PC-9 (cell line): ENCODE data around the gene MIOS. TPM values are rescaled to one million over a fixed set of nuclear protein-coding genes. Genes with fewer than 3 reads are reported as not detected.
"Not testable (repeated sequence)": the region's sequence is repeated elsewhere in the genome, so short reads cannot be mapped to it uniquely, and the experiment has no call there.

ENCODE experiments used
- BruUV-seq: library from RNA; stranded (reverse); fragments of 400-500 nt; replicated peaks from 2 replicates; lab custom pipeline; 2021; lab: Mats Ljungman, UMichigan
- CTCF ChIA-PET: fragments of 300-600 bp; sonication (Branson Sonifier 250); formaldehyde crosslinking; loops from one replicate; lab custom pipeline; 2022; ENCODE audit warnings: antibody characterized with exemption; lab: Charles Lee
- POLR2A ChIA-PET: fragments of 300-600 bp; sonication (Branson Sonifier 250); formaldehyde crosslinking; loops from one replicate; lab custom pipeline; 2022; ENCODE audit warnings: antibody characterized with exemption; ENCODE audit not compliant: unreplicated experiment; lab: Charles Lee
- DNase-seq, 2 experiments: peaks; one replicate each; pipeline versions ENCODE4 v3.0.0 to v3.0.0-alpha.2; 2015 to 2022; ENCODE audit warnings: mixed read lengths in 1 of 2
- H2AFZ ChIP-seq: fragments of 200-600 bp; sonication (generic); 2 replicates; pipeline ENCODE4 v1.8.1; 2017; ENCODE audit warnings: antibody characterized with exemption
- H3F3A ChIP-seq: fragments of 200-600 bp; sonication (generic); 2 replicates; pipeline ENCODE4 v1.8.1; 2017; ENCODE audit warnings: antibody characterized with exemption, mild to moderate bottlenecking, low read depth; ENCODE audit not compliant: insufficient read depth
- H3K27ac ChIP-seq: fragments of 200-600 bp; sonication (generic); 2 replicates; pipeline ENCODE4 v1.6.1; 2016; ENCODE audit warnings: mixed run types
- H3K27me3 ChIP-seq: fragments of 200-600 bp; sonication (generic); 2 replicates; pipeline ENCODE4 v1.6.1; 2016; ENCODE audit warnings: low read depth, mixed run types; ENCODE audit not compliant: insufficient read depth
- H3K36me3 ChIP-seq: fragments of 200-600 bp; sonication (generic); 2 replicates; pipeline ENCODE4 v1.6.1; 2016; ENCODE audit warnings: low read depth, mixed run types
- H3K4me1 ChIP-seq: fragments of 200-600 bp; sonication (generic); replicated peaks from 2 replicates; pipeline ENCODE4 v1.6.1; 2016; ENCODE audit warnings: mixed run types; ENCODE audit not compliant: insufficient read depth
- H3K4me2 ChIP-seq: fragments of 200-600 bp; sonication (generic); 2 replicates; pipeline ENCODE4 v1.6.1; 2017; ENCODE audit warnings: mixed run types
- H3K4me3 ChIP-seq: fragments of 200-600 bp; sonication (generic); 2 replicates; pipeline ENCODE4 v1.6.1; 2016; ENCODE audit warnings: mixed run types
- H3K79me2 ChIP-seq: fragments of 200-600 bp; sonication (generic); 2 replicates; pipeline ENCODE4 v1.6.1; 2017; ENCODE audit warnings: low read depth, mixed run types
- H3K9me2 ChIP-seq: fragments of 200-600 bp; sonication (generic); 2 replicates; pipeline ENCODE4 v1.8.1; 2017; ENCODE audit warnings: mild to moderate bottlenecking; ENCODE audit not compliant: insufficient read depth
- H3K9me3 ChIP-seq: fragments of 200-600 bp; sonication (generic); 2 replicates; pipeline ENCODE4 v1.8.1; 2016; ENCODE audit warnings: low read depth; ENCODE audit not compliant: insufficient read depth
- H4K20me1 ChIP-seq: fragments of 200-600 bp; sonication (generic); 2 replicates; pipeline ENCODE4 v1.8.1; 2017; ENCODE audit not compliant: insufficient read depth
- EZH2 ChIP-seq: fragments of 200-600 bp; sonication (generic); IDR thresholded peaks from 2 replicates; pipeline ENCODE4 v1.8.0; 2017; ENCODE audit warnings: antibody characterized with exemption, low read depth
- intact Hi-C: fragments of 100-400 bp; cut with micrococcal nuclease; formaldehyde crosslinking; loops from one replicate; pipeline ENCODE4 v1.10.0; 2022; ENCODE audit not compliant: unreplicated experiment
- total RNA-seq: library from RNA; stranded (reverse); gene quantifications from 2 replicates; pipeline ENCODE4 v1.2.3, GENCODE V29; 2021
- TF ChIP-seq, protein P1 (sequence below): fragments of 200-600 bp; sonication (generic); conservative IDR thresholded peaks from 2 replicates; pipeline ENCODE4 v1.6.1; 2017; ENCODE audit warnings: mixed run types, antibody characterized with exemption, mild to moderate bottlenecking, moderate library complexity

MIOS gene
- total RNA-seq, 1 experiment from 2014 or later = 42.0 TPM

DNA sequence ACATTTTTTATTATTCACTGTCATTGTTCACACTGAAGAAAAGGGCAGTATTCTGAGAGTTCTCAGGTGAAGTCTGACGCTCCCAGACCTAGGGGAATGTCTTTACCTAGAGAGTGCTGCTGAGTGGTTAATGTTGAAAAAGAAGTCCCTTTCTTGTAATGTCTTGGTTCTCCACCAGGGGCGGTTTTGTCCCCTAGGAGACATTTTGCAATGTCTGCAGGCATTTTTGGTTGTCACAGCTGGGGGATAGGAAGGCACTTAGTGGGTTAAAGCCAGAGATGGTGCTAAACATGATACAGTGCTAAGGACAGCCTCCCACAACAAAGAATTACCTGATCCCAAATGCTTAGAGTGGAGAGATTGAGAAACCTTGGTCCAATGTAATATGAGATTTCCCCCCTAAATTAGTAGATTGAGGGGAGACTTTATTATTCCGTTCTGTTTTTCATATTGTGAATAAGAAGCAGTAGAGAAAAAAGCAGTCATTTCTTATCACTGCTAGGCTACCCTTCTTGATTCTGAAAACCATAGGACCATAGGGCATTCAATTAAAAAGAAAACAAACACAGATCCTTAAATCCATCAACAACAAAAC is 87.0 kb downstream of the MIOS start:
- Histone ChIP-seq H3K27me3 (no peaks in the 10 kb centered on the region), H3K9me2 (no peaks in the 10 kb centered on the region), H3K4me1 (no peaks in the 10 kb centered on the region), H3K36me3 (no peaks in the 10 kb centered on the region), H3K9me3 (no peaks in the 10 kb centered on the region), H2AFZ (no peak overlapping the region), H3K4me2 (no peak overlapping the region), H3K27ac (no peak overlapping the region), H4K20me1 (0 out of 2 replicates have a peak, but pooled peaks cover 3% of the 10 kb centered on the region), H3F3A (no peaks in the 10 kb centered on the region; the same call in 1 of the 2 replicates), H3K4me3 (no peak overlapping the region), H3K79me2 (peaks cover 46% of the 10 kb centered on the region)
- TF ChIP-seq EZH2 = no peak
- TF ChIP-seq, protein P1, sequence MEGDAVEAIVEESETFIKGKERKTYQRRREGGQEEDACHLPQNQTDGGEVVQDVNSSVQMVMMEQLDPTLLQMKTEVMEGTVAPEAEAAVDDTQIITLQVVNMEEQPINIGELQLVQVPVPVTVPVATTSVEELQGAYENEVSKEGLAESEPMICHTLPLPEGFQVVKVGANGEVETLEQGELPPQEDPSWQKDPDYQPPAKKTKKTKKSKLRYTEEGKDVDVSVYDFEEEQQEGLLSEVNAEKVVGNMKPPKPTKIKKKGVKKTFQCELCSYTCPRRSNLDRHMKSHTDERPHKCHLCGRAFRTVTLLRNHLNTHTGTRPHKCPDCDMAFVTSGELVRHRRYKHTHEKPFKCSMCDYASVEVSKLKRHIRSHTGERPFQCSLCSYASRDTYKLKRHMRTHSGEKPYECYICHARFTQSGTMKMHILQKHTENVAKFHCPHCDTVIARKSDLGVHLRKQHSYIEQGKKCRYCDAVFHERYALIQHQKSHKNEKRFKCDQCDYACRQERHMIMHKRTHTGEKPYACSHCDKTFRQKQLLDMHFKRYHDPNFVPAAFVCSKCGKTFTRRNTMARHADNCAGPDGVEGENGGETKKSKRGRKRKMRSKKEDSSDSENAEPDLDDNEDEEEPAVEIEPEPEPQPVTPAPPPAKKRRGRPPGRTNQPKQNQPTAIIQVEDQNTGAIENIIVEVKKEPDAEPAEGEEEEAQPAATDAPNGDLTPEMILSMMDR = peak; percentile 71
- CTCF ChIA-PET = no interaction called here
- no peak for DNase-seq
- intact Hi-C loops = no loop called here
- no TSS peak for BruUV-seq
- POLR2A ChIA-PET = no interaction called here

DNA sequence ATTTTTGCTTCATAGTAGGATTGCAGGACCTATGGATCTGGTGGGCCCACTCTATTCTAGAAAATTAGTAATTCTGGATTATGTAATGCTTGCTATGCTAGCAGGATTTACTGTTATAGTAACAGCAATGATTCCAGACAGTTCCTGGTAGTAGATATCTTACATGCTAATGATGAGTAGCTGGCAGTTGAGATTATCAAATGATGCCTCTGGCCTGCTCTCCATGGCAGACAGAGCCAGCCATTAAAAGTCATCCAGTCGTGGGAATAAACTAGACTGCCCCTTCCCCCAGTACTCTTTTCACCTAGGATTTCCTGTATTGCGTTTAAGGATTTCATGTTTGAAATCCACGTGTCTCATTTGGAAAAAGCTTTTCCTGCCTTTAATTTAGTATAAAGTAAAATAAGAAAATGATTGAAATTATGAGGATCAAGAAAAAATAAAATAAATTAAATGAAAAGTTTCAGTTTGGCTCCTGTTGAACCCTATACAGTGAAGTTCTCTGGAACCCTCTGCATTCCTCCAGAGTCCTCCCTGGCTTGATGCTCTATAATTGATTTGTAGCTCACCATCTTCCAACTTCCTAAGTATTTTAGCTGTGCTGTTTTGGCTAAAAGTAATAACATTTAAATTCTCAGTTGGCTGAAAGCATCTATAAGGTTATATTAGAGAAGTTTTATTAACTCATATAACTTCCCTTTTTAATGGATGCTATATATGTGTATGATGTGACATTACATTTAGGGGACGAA is 88.5 kb downstream of the MIOS start:
- Histone ChIP-seq H4K20me1 (0 out of 2 replicates have a peak, but pooled peaks cover 3% of the 10 kb centered on the region), H3K9me2 (no peaks in the 10 kb centered on the region), H3K36me3 (no peaks in the 10 kb centered on the region), H3K4me3 (no peak overlapping the region), H3K4me1 (no peaks in the 10 kb centered on the region), H3K27ac (no peak overlapping the region), H3K9me3 (no peaks in the 10 kb centered on the region), H3F3A (no peaks in the 10 kb centered on the region; the same call in 1 of the 2 replicates), H3K27me3 (no peaks in the 10 kb centered on the region), H3K79me2 (peaks cover 43% of the 10 kb centered on the region), H3K4me2 (no peak overlapping the region), H2AFZ (no peak overlapping the region)
- no peak for DNase-seq
- ChIA-PET CTCF (no interaction called here), POLR2A (no interaction called here)
- intact Hi-C loops = no loop called here
- no TSS peak for BruUV-seq
- no peak for TF ChIP-seq EZH2
- TF ChIP-seq, protein P1 = no peak

DNA sequence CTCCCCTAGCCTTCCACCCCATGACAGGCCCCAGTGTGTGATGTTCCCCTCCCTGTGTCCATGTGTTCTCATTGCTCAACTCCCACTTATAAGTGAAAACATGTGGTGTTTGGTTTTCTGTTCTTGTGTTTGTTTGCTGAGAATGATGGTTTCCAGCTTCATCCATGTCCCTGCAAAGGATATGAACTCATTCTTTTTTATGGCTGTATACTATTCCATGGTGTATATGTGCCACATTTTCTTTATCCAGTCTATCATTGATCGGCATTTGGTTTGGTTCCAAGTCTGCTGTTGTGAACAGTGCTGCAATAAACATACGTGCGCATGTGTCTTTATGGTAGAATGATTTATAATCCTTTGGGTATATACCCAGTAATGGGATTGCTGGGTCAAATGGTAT is 89.8 kb downstream of the MIOS start:
- POLR2A ChIA-PET, H3K9me3 ChIP-seq, CTCF ChIA-PET, H4K20me1 ChIP-seq, BruUV-seq, DNase-seq, H2AFZ ChIP-seq, H3K4me2 ChIP-seq, H3K4me1 ChIP-seq, intact Hi-C loops, H3K36me3 ChIP-seq, H3K4me3 ChIP-seq, H3K9me2 ChIP-seq, H3K27me3 ChIP-seq, H3F3A ChIP-seq, H3K27ac ChIP-seq: not testable (repeated sequence)
- H3K79me2 ChIP-seq = peaks cover 37% of the 10 kb centered on the region

Other genes starting within 250 kb of the MIOS start
- gene COL28A1, start 31.0 kb upstream of the MIOS start, total RNA-seq = 0.83 and 2.2 TPM in 2 replicates
- 15.5 and 20.5 TPM in 2 replicates for gene UMAD1, start 73.9 kb downstream of the MIOS start, total RNA-seq
- gene RPA3, start 151.7 kb downstream of the MIOS start, total RNA-seq = 147 and 166 TPM in 2 replicates